Measurements from ENCODE around the gene STOML1. TPM values are rescaled to one million over a fixed set of nuclear protein-coding genes. Genes with fewer than 3 reads are reported as not detected.

The STOML1 gene
- total and polyA plus RNA-seq, 2 experiments from 2014 or later = 2.3 to 2.4 TPM

DNA sequence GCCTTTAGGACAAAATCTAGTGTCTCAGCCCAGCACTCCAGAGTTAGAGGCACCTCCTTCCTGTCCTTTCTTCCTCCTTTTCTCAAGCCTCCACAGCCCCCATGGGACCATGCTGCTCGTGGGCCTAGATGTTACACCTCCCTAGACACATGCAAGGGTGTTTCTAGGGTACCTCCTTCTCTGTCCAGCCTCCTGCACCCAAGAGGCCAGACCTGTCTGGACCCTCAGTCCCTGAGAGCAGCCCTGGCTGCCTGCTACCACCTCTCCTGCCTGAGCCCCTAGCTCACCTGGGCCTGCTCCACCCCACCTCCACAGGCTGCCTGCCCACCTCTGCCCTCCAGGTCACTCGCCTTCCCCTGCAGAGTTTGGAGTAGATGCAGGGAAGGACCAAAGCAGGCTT, 60.7 kb downstream of the STOML1 start:
- Histone ChIP-seq H3K9me2 (ENCODE audit: insufficient read depth) (no peaks in the 10 kb centered on the region), H3K27ac (ENCODE audit: low read depth) (no peak overlapping the region), H2AFZ (no peak overlapping the region), H3K4me3 (no peak overlapping the region), H3F3A (replicated peaks; ENCODE audit: low read depth) (no peaks in the 10 kb centered on the region), H3K79me2 (replicated peaks; ENCODE audit: insufficient read depth) (no peaks in the 10 kb centered on the region), H4K20me1 (replicated peaks; ENCODE audit: insufficient read depth) (no peaks in the 10 kb centered on the region), H3K4me2 (no peak overlapping the region), H3K4me1 (ENCODE audit: insufficient read depth) (peaks cover 4% of the 10 kb centered on the region; the same call in 1 of the 2 replicates), H3K27me3 (ENCODE audit: insufficient read depth) (peaks cover 13% of the 10 kb centered on the region; the same call in 1 of the 2 replicates), H3K36me3 (ENCODE audit: insufficient read depth) (no peaks in the 10 kb centered on the region)
- no peaks in the 10 kb centered on the region for H3K9me3 Mint-ChIP-seq
- no peak for ATAC-seq
- peaks cover 20% of the 10 kb centered on the region for H3K27me3 Mint-ChIP-seq (ENCODE audit: insufficient read depth, low read depth, poor library complexity)
- no peak for DNase-seq (ENCODE audit: low spot score)
- peaks cover 29% of the 10 kb centered on the region for H3K4me1 Mint-ChIP-seq
- no peak overlapping the region for H3K27ac Mint-ChIP-seq
- H3K36me3 Mint-ChIP-seq (ENCODE audit: low read depth) = no peaks in the 10 kb centered on the region
- TF ChIP-seq ZNF331 (CRISPR knock-in tag; IDR thresholded peaks at IDR 0.05; ENCODE audit: low read depth) = no peak
- TF ChIP-seq, protein P1, sequence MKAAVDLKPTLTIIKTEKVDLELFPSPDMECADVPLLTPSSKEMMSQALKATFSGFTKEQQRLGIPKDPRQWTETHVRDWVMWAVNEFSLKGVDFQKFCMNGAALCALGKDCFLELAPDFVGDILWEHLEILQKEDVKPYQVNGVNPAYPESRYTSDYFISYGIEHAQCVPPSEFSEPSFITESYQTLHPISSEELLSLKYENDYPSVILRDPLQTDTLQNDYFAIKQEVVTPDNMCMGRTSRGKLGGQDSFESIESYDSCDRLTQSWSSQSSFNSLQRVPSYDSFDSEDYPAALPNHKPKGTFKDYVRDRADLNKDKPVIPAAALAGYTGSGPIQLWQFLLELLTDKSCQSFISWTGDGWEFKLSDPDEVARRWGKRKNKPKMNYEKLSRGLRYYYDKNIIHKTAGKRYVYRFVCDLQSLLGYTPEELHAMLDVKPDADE (IDR thresholded peaks at IDR 0.05) = no peak
- TF ChIP-seq JUNB (IDR thresholded peaks at IDR 0.05; ENCODE audit: unreplicated experiment) = no peak
- TF ChIP-seq POLR2AphosphoS5 (IDR thresholded peaks at IDR 0.05; ENCODE audit: low read depth) = no peak
- TF ChIP-seq EZH2 (IDR thresholded peaks at IDR 0.05; ENCODE audit: low read depth, unreplicated experiment) = no peak
- no peak for TF ChIP-seq ZNF462 (CRISPR knock-in tag; IDR thresholded peaks at IDR 0.05)
- no peak for TF ChIP-seq ZNF114 (CRISPR knock-in tag; IDR thresholded peaks at IDR 0.05)
- TF ChIP-seq EZH2phosphoT487 (IDR thresholded peaks at IDR 0.05; ENCODE audit: unreplicated experiment) = no peak
- no peak for TF ChIP-seq CTCF (conservative IDR thresholded peaks at IDR 0.05; ENCODE audit: low read depth in 2 of 2)
- TF ChIP-seq, protein P2, sequence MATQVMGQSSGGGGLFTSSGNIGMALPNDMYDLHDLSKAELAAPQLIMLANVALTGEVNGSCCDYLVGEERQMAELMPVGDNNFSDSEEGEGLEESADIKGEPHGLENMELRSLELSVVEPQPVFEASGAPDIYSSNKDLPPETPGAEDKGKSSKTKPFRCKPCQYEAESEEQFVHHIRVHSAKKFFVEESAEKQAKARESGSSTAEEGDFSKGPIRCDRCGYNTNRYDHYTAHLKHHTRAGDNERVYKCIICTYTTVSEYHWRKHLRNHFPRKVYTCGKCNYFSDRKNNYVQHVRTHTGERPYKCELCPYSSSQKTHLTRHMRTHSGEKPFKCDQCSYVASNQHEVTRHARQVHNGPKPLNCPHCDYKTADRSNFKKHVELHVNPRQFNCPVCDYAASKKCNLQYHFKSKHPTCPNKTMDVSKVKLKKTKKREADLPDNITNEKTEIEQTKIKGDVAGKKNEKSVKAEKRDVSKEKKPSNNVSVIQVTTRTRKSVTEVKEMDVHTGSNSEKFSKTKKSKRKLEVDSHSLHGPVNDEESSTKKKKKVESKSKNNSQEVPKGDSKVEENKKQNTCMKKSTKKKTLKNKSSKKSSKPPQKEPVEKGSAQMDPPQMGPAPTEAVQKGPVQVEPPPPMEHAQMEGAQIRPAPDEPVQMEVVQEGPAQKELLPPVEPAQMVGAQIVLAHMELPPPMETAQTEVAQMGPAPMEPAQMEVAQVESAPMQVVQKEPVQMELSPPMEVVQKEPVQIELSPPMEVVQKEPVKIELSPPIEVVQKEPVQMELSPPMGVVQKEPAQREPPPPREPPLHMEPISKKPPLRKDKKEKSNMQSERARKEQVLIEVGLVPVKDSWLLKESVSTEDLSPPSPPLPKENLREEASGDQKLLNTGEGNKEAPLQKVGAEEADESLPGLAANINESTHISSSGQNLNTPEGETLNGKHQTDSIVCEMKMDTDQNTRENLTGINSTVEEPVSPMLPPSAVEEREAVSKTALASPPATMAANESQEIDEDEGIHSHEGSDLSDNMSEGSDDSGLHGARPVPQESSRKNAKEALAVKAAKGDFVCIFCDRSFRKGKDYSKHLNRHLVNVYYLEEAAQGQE (IDR thresholded peaks at IDR 0.05; ENCODE audit: unreplicated experiment) = no peak
- no peak for TF ChIP-seq NANOG (IDR thresholded peaks at IDR 0.05; ENCODE audit: borderline replicate concordance)
- TF ChIP-seq STAT1 (IDR thresholded peaks at IDR 0.05; ENCODE audit: unreplicated experiment) = no peak
- no peak overlapping the region for H3K4me3 Mint-ChIP-seq
